ENCODE results near the gene PHYKPL.
"Not testable (repeated sequence)": the region's sequence is repeated elsewhere in the genome, so short reads cannot be mapped to it uniquely, and the experiment has no call there.

PHYKPL gene

DNA sequence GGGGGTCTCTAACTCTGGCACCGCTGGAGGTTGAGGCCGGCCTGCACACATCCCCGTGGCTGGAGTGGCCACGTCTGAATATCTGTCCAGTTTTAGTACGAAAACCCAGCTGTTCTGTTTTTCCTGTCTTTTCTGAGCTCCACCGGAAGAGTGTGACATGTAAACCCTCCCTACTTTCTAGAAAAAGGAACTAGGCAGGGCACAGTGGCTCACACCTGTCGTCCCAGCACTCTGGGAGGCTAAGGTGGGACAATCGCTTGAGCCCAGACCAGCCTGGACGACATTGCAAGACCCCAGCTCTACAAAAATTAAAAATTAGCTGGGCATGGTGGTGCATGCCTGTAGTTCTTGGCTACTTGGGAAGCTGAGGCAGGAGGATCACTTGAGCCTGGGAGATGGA, 8.2 kb upstream of the PHYKPL start:
- in situ Hi-C loops (cut with MboI; ENCODE audit: low pct_unique_long_range_greater_than_20kb, low sequenced_read_pairs, unreplicated experiment), result no loop called here
- no peak for DNase-seq (ENCODE audit: low spot score)
- TF ChIP-seq, protein P1, sequence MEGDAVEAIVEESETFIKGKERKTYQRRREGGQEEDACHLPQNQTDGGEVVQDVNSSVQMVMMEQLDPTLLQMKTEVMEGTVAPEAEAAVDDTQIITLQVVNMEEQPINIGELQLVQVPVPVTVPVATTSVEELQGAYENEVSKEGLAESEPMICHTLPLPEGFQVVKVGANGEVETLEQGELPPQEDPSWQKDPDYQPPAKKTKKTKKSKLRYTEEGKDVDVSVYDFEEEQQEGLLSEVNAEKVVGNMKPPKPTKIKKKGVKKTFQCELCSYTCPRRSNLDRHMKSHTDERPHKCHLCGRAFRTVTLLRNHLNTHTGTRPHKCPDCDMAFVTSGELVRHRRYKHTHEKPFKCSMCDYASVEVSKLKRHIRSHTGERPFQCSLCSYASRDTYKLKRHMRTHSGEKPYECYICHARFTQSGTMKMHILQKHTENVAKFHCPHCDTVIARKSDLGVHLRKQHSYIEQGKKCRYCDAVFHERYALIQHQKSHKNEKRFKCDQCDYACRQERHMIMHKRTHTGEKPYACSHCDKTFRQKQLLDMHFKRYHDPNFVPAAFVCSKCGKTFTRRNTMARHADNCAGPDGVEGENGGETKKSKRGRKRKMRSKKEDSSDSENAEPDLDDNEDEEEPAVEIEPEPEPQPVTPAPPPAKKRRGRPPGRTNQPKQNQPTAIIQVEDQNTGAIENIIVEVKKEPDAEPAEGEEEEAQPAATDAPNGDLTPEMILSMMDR (IDR thresholded peaks at IDR 0.05; ENCODE audit: extremely low read depth, insufficient read depth, missing control alignments), result no peak

DNA sequence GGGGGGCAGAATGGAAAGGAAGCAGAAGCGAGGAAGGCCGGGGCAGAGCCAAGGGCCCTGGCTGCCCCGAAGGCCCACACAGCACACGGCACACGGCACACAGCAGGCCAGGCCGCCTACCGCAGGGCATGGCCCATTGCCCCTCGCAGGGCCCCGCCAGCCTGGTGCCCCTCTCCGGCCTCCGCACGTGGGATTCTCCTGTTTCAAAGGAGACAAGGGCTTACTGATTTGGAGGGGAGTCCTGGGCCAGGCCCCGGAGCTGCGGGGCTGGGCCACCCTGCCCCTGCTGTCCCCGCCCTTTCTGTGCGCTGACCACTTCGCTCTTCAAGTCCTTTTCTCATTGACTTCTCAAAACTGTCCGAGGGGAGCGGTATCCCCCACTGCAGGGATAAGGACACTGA, 7.7 kb upstream of the PHYKPL start:
- DNase-seq (ENCODE audit: low spot score), result no peak
- in situ Hi-C loops (cut with MboI; ENCODE audit: low pct_unique_long_range_greater_than_20kb, low sequenced_read_pairs, unreplicated experiment), result no loop called here
- TF ChIP-seq, protein P1 (IDR thresholded peaks at IDR 0.05; ENCODE audit: extremely low read depth, insufficient read depth, missing control alignments), result no peak

DNA sequence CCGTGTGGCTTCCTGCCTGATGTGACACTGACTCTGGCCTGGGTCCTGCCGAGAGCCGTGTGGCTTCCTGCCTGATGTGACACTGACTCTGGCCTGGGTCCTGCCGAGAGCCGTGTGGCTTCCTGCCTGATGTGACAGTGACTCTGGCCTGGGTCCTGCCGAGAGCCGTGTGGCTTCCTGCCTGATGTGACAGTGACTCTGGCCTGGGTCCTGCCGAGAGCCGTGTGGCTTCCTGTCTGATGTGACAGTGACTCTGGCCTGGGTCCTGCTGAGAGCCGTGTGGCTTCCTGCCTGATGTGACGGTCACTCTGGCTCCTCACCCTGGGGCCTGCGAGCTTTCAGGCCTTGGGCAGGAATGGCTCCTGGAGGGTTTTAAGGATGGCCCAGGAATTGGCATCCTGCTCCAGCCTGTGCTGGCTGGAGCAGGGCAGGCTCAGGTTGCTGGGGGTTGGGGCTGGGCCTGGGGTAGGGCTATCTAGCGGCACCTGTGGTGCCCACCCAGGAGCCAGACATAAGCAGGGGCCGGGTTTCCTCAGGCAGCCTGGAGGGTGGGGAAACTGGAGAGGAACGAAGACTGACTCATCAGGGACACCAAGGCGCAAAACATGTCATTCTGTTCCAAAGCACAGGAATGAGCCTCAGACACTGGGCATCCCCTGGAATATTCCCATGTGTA, 7.2 kb upstream of the PHYKPL start:
- in situ Hi-C loops (cut with MboI; ENCODE audit: low pct_unique_long_range_greater_than_20kb, low sequenced_read_pairs, unreplicated experiment); DNase-seq (ENCODE audit: low spot score): not testable (repeated sequence)

DNA sequence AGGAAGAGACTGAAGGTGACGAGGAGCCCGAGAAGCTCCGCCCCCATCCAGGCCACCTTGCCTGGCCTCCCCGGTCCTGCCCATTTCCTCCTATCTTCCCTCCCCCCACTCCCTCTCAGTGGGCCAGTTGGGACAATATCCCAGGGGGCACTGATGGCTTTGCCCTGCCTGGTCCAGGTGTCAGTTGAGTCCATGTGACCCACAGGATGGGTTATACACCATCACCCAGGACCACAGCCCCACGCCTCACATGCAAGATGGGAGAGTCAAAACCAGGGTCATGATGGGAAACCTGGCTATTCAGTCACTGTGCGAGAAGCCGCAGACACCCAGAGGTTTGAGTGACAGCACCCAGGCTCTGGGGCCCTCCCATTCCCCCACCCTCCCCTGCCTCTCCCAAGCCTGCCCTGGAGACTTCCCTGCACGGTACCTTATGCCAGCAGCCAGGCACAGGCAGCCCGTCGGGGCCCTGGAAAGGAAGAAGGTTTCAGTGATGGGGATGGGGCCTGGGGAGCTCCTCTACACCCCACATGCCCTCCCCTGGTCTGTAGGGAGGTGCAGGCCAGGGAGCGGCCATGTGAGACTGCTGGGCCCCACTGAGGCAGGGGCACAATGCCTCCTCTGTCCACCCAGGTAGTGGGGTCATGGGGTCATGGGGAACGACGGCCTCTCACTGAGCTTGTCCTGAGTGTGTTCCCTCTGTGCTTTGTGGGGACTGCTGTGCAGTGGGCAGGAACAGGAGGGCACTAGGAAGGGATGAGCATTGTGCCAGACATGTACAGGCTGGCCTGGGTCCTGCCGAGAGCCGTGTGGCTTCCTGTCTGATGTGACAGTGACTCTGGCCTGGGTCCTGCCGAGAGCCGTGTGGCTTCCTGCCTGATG, 6.3 kb upstream of the PHYKPL start:
- TF ChIP-seq, protein P1 (IDR thresholded peaks at IDR 0.05; ENCODE audit: extremely low read depth, insufficient read depth, missing control alignments), result no peak
- no peak for DNase-seq (ENCODE audit: low spot score)
- in situ Hi-C loops (cut with MboI; ENCODE audit: low pct_unique_long_range_greater_than_20kb, low sequenced_read_pairs, unreplicated experiment), result no loop called here

DNA sequence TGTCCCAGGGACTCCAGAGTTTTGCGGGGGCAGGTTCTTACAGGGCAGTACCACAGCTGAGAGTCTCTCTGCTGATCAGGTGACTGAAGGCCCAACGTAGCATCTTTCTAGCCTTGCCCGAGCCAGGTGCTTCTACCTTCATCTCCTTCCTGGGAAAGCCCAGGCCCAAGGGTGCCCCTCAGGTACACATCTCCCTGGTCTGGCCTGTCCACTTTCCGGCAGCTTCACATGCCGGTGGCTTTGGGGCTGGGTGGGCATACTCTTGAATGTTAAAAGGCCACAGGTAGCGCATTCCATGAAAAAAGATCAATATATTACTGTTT, 5.7 kb upstream of the PHYKPL start:
- in situ Hi-C loops (cut with MboI; ENCODE audit: low pct_unique_long_range_greater_than_20kb, low sequenced_read_pairs, unreplicated experiment), result no loop called here
- DNase-seq (ENCODE audit: low spot score), result no peak
- TF ChIP-seq, protein P1 (IDR thresholded peaks at IDR 0.05; ENCODE audit: extremely low read depth, insufficient read depth, missing control alignments), result no peak

DNA sequence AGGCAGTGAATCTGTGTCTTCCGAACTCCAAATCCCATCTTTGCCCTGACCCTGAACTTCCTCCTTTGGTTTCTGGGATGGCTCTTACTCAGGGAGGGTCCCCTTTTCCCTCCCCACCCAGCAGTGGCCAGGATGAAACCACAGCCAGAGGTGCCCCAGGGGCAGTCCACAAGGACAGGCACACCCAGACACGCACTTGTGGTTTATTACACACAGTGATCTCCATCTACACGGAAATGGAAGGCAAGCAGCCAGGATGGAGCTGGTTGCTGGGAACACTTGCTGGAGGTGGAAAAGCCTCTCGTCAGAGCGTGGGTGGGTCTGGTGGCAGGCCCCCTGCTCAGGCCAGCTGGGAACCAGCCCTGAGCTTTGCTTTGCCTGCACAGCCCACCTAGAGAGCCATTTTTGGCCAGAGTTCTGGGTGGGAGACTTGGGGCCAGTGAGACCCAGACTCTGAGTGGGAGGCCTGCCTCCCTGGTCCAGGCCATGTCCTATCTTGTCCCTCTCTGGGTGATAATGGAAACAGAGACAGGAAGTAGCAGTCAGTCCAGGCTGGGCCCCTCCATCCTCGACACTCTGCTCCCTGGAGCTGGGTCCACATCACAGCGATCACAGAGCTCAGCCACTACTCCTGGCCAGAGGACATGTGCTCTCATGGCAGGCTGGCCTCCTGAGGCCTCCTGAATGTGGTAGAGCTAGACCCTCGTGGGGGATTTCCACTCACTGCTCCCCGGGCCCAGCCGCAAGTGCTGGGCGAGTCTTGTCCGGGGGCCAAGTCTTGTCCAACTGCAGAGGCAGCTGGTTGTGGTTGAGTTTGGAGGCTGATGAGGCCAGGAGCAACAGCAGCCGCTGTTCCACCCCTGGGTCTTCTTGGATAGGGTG, 5.1 kb upstream of the PHYKPL start:
- DNase-seq (ENCODE audit: low spot score), result no peak
- in situ Hi-C loops (cut with MboI; ENCODE audit: low pct_unique_long_range_greater_than_20kb, low sequenced_read_pairs, unreplicated experiment), result no loop called here

More for the DNA sequence above, 5.1 kb upstream of the PHYKPL start:
- TF ChIP-seq, protein P1 (IDR thresholded peaks at IDR 0.05; ENCODE audit: extremely low read depth, insufficient read depth, missing control alignments), result no peak
